T-helper 17 cell (primary cell): ENCODE measurements around the gene ERAP2. TPM values are rescaled to one million over a fixed set of nuclear protein-coding genes. Genes with fewer than 3 reads are reported as not detected.

Source experiments
- ATAC-seq: fragments of 150-1000 bp; cut with Tn5 transposase; 2 replicates; pipeline ENCODE4 v1.10.0; 2021; ENCODE audit warnings: mild to moderate bottlenecking, moderate library complexity
- DNase-seq, 3 donors: peaks; one replicate each; pipeline versions ENCODE4 v3.0.0 to v3.0.0-alpha.2; 2020 to 2021
- H3K9me3 ChIP-seq: one replicate; pipeline ENCODE4 v1.7.0; 2013; ENCODE audit warnings: low read length, mild to moderate bottlenecking; ENCODE audit not compliant: control insufficient read depth, poor library complexity, severe bottlenecking
- H3K27ac Mint-ChIP-seq: one replicate; pipeline ENCODE4 v1.8.0; 2022; ENCODE audit warnings: mild to moderate bottlenecking, moderate library complexity, mixed read lengths
- H3K27me3 Mint-ChIP-seq: one replicate; pipeline ENCODE4 v1.8.0; 2022; ENCODE audit warnings: mixed read lengths
- H3K36me3 Mint-ChIP-seq: one replicate; pipeline ENCODE4 v1.8.0; 2022; ENCODE audit warnings: low read depth, mixed read lengths
- H3K4me1 Mint-ChIP-seq: one replicate; pipeline ENCODE4 v1.8.0; 2022; ENCODE audit warnings: mild to moderate bottlenecking, mixed read lengths
- H3K4me3 Mint-ChIP-seq: one replicate; pipeline ENCODE4 v1.8.0; 2022; ENCODE audit warnings: mild to moderate bottlenecking, moderate library complexity, mixed read lengths
- total RNA-seq, 4 donors: library from RNA in 2 of 4; stranded (reverse) in 2 of 4; gene quantifications; one replicate each; pipeline ENCODE4 v1.2.3 and lab custom pipeline; 2022 to 2026

Gene ERAP2
- total RNA-seq, 2 donors from 2014 or later = 42.7 to 65.6 TPM

DNA sequence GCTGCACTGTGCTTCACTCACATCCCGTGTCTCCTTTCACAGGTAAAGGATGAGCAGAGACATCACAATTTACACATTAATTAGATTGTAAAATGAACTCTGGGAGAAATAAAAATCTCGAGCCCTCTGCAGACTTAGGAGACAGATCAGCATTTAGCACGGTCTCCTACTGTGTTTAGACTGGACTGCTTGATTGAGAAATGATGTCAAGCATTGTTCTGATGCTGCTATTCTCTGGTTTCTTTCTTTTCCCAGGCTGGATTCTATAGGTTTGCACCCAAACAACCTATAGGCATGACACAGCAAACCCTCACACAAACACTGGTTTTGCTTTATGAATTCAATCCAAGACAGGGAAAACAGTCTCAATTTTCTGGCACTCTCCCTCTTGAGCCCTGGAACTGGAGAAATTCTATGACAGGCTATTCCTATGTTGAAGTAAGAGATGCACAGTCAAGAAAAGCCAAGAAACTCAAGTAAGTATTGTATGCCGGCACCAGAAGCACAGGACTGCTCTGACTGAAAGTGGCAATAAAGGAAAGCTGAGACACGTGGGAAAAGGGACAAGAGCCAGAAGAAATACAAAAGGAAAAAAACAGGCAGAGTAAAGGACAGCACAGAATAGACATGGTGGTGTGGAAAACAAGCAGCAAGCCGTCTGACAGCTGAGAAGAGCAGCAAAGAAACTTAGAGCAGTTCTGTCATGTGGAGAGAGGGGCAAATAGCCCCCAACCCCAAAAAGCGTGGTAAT is 24.8 kb upstream of the ERAP2 start:
- Mint-ChIP-seq H3K27me3 (peaks cover 12% of the 10 kb centered on the region), H3K4me1 (peaks cover under 1% of the 10 kb centered on the region), H3K27ac (no peak overlapping the region), H3K4me3 (no peak overlapping the region), H3K36me3 (peaks cover 6% of the 10 kb centered on the region)
- no peaks in the 10 kb centered on the region for H3K9me3 ChIP-seq
- DNase-seq (no peak), ATAC-seq (no peak)

DNA sequence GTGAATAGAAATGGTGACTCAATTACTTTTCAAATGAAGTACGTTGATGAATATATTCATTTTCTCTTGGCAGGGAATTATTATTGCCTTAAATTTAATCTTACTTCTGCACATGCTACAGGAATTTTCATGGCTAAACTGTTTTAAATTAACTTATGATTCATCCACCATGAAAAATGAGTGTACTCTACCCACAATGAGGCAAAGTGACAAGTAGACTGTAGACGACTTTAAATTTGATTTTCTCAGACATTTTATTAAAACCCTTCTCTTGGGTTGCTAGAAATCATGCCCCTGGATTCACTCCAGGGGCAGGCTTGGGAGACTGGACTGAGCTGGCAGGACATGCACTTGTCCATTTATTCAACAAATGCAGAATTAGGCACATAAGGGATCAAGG is 23.5 kb upstream of the ERAP2 start:
- DNase-seq (no peak), ATAC-seq (no peak)
- Mint-ChIP-seq H3K27ac (no peak overlapping the region), H3K27me3 (peaks cover 12% of the 10 kb centered on the region), H3K4me1 (peaks cover 4% of the 10 kb centered on the region), H3K36me3 (peaks cover 4% of the 10 kb centered on the region), H3K4me3 (no peak overlapping the region)
- H3K9me3 ChIP-seq = no peaks in the 10 kb centered on the region

DNA sequence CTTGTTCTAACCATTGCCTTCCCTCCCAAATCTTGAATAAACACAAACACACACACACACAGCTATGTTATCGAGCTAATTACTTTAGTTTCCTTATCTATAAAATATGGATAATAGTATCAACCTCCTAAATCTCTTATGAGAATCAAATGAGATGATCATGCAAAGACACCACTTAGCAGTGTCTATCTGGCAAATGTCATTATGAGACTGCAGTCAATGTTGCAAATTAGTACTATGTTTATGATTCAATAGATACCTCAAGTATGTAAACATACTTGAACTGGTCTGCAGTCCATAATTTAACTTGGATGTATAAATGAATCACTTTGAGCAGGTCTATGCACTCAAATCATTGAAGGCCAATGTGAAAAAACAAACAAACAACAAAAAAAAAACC is 22.2 kb upstream of the ERAP2 start:
- Mint-ChIP-seq H3K27me3 (peaks cover 5% of the 10 kb centered on the region), H3K4me3 (no peak overlapping the region), H3K4me1 (peaks cover 4% of the 10 kb centered on the region), H3K36me3 (peaks cover 4% of the 10 kb centered on the region), H3K27ac (no peak overlapping the region)
- DNase-seq (no peak), ATAC-seq (no peak)
- no peaks in the 10 kb centered on the region for H3K9me3 ChIP-seq

DNA sequence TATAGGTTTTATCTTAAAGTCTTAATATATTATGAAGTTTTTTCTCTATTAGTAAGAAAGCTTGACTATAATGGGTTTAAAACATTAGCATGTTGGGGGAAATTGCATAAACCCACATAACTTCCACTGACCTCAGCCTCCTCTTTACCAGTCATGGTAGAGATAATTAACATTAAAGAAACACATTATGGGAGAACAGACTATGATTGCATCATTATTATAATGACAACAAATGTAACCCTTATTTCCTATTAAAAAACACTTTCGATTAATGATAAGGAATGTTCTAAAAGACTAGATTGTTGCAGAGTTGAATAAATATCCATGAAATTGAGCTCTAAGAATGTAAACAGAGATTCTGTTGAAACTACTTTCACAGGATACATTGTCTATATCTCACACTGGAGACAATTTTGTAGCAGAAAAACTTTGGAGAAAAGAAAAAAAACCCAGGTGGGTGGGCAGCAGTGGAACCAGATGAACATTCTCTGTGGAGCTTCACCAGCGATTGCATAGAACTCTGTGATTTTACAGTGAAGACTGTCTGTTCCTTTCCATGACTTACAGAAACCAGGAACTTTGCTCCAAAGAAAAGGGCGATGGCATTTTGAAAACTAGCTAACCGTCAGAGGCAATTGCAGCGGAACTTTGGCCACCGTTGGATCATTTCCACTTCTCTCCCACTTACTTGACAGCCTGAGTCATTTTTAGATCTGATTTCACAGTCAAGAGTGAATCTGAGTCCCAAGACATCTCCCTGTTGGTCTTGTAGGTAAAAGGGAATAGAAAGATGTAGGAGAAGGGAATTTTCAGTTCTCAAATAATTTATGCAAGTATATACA is 21.0 kb upstream of the ERAP2 start:
- no peak for ATAC-seq
- Mint-ChIP-seq H3K27me3 (peaks cover 5% of the 10 kb centered on the region), H3K4me1 (peaks cover 4% of the 10 kb centered on the region), H3K27ac (no peak overlapping the region), H3K36me3 (no peaks in the 10 kb centered on the region), H3K4me3 (no peak overlapping the region)
- DNase-seq = no peak
- H3K9me3 ChIP-seq = no peaks in the 10 kb centered on the region

DNA sequence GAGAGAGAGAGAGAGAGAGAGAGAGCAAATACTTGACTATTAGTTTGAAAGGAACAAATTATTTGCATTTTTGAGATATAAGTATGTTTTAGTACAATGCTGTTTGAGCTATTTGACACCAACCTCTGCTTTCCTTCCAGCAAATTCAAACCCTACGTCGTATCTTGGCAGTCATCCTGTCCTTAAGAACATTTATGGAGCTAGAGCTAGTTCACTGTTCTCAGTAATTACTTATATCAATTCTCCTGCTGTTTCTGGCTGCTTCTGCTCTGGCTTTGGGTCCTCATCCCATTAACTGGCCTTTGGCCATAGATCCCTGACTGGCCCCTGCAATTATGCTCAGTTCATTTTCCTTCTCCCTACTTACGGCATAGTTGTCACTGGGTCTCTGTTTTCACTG is 19.9 kb upstream of the ERAP2 start:
- no peak for ATAC-seq

DNA sequence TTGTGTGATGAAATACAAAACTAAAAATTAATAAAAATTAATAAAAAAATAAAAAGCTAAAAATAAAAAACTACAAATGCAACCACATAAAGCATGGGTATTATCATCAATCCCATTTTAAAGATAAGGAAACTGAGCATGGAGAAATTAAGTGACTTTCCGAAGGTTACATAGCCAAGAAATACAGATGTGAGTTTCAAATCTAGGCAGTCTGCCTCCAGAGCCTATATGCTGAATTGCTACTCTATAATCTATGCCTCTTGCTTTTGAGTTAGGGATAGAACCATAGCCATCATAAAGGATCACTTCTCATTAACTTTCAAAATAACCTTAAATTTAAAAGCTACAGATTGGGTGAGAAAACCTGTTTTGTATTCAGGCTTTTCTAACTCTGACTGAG is 18.8 kb upstream of the ERAP2 start:
- ATAC-seq = no peak
- no peak overlapping the region for H3K4me3 Mint-ChIP-seq
- H3K4me1 Mint-ChIP-seq = peaks cover 4% of the 10 kb centered on the region
- H3K27ac Mint-ChIP-seq = no peak overlapping the region
- H3K36me3 Mint-ChIP-seq = no peaks in the 10 kb centered on the region
- no peak for DNase-seq
- no peaks in the 10 kb centered on the region for H3K27me3 Mint-ChIP-seq
- H3K9me3 ChIP-seq = no peaks in the 10 kb centered on the region

More for the DNA sequence above, 19.9 kb upstream of the ERAP2 start:
- H3K4me3 Mint-ChIP-seq = no peak overlapping the region
- peaks cover 4% of the 10 kb centered on the region for H3K27me3 Mint-ChIP-seq
- H3K9me3 ChIP-seq = no peaks in the 10 kb centered on the region
- no peak overlapping the region for H3K27ac Mint-ChIP-seq
- DNase-seq = no peak
- no peaks in the 10 kb centered on the region for H3K36me3 Mint-ChIP-seq
- H3K4me1 Mint-ChIP-seq = peaks cover 4% of the 10 kb centered on the region

DNA sequence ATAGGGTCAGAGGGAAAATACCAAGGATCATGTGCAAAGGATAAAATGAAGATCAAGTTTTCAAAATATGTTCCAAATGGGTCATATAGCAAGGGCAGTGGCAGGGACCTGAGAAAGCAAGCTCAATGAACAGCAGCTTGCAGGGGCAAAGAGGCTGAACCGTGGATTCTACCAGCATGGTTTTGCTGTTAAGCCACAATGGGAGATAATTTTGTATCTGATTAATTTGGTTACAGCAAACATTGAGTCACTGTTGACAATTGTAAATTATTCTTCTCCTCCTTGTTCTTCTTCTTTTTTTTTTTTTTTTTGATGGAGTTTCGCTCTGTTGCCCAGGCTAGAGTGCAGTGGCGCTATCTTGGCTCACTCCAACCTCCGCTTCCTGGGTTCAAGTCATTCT is 18.4 kb upstream of the ERAP2 start:
- no peak for ATAC-seq
- no peaks in the 10 kb centered on the region for H3K9me3 ChIP-seq
- no peak for DNase-seq
- Mint-ChIP-seq H3K27ac (no peak overlapping the region), H3K27me3 (peaks cover under 1% of the 10 kb centered on the region), H3K4me1 (peaks cover 4% of the 10 kb centered on the region), H3K4me3 (no peak overlapping the region), H3K36me3 (no peaks in the 10 kb centered on the region)

DNA sequence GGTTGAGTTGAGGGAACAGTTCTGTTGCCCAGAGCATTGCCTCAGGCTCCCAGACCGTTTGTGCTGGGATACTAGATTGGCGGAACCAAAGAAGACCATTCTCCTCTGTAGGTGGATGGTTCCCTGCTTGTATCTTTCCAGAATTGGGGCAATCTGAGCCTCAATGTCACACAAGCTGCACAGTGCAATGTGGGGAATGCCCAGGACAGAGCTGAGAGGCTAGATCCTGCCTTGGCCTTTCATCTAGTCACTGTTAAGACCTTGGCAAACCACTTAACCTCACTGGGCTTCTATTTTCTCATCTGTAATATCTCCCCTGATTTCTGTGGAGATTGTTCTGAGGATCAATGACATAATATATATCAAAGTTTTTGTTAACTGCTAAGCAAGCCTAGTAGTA is 16.9 kb upstream of the ERAP2 start:
- peaks cover 5% of the 10 kb centered on the region for H3K36me3 Mint-ChIP-seq
- ATAC-seq = no peak
- H3K9me3 ChIP-seq = no peaks in the 10 kb centered on the region
- H3K4me1 Mint-ChIP-seq = peaks cover 9% of the 10 kb centered on the region
- DNase-seq = no peak
- H3K27ac Mint-ChIP-seq = peak overlapping the region; percentile 11
- peaks cover 10% of the 10 kb centered on the region for H3K27me3 Mint-ChIP-seq
- no peak overlapping the region for H3K4me3 Mint-ChIP-seq

DNA sequence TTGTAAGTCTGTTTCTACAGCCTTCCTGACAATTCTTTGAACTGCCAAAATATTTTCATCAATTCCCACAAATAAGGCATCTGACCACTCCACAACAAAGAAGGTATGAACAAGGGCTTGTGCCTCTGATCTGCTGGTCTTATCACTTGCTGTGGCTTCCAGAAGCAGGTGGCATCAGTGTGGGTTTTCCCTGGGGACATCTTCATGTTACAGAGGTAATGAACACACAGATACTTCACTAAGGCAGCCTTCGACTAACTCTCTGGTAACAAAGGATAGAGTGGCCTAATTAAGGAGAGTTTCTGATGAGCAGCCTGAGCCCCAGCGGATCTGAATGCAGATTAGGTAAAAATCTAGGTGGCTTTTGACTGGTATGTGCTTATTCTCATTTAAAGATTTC is 15.2 kb upstream of the ERAP2 start:
- peaks cover 5% of the 10 kb centered on the region for H3K36me3 Mint-ChIP-seq
- DNase-seq (no peak), ATAC-seq (no peak)
- peaks cover 9% of the 10 kb centered on the region for H3K4me1 Mint-ChIP-seq
- H3K27me3 Mint-ChIP-seq = peaks cover 10% of the 10 kb centered on the region
- no peaks in the 10 kb centered on the region for H3K9me3 ChIP-seq
- H3K4me3 Mint-ChIP-seq = no peak overlapping the region
- no peak overlapping the region for H3K27ac Mint-ChIP-seq

DNA sequence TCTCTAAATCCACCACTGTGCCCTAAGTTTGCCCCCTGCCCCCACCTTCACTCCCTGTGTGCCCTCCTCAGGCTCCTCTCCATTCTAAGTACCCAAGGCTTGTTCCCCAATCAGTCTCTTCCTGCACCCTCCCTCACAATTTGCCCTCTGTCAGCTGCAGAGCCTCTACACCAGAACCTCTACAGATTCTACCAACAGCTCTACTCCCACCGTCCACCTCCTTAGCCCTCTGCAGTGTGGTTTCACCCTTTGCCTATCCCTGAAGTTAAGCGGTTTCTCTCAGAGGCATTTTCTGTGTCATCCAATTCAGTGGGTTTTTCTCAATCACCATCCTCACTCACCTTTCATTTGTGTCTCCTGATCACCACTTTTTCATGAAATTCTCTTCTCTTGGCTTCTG is 13.2 kb upstream of the ERAP2 start:
- Mint-ChIP-seq H3K4me3 (no peak overlapping the region), H3K4me1 (peaks cover 5% of the 10 kb centered on the region), H3K36me3 (peaks cover 5% of the 10 kb centered on the region), H3K27me3 (peaks cover 15% of the 10 kb centered on the region), H3K27ac (no peak overlapping the region)
- no peaks in the 10 kb centered on the region for H3K9me3 ChIP-seq
- ATAC-seq (no peak), DNase-seq (no peak)

DNA sequence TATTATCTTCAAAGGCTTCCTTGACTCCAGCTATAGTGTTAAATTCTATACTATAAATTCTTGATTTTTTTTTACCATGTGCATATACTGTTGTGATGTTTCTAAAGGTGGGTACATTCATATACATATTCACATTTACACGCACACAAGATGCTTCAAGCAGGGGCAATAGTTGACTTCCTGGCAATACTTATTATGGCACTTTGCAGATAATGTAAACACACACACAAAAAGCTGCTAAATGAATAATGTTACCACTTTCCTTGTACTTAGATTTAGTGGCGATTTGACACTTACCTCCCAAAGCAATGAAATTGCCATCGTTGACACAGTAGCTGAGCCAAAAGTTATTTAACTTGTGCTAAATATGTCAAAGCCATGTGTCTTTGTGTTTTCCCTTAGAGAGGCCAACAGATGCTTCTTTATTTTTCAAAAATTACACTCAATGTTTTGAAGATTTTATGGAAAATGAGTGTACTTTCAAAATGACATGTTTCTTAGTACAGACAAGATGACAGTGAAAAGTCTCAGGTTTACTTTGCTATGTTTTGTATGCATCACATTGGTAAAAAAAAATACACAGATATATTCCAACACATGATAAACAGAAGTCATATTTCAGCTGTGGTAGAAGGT is 12.2 kb upstream of the ERAP2 start:
- Mint-ChIP-seq H3K27me3 (peaks cover 15% of the 10 kb centered on the region), H3K36me3 (peaks cover 5% of the 10 kb centered on the region), H3K4me1 (peaks cover 9% of the 10 kb centered on the region), H3K4me3 (no peak overlapping the region), H3K27ac (no peak overlapping the region)
- DNase-seq (no peak), ATAC-seq (no peak)
- H3K9me3 ChIP-seq = no peaks in the 10 kb centered on the region

DNA sequence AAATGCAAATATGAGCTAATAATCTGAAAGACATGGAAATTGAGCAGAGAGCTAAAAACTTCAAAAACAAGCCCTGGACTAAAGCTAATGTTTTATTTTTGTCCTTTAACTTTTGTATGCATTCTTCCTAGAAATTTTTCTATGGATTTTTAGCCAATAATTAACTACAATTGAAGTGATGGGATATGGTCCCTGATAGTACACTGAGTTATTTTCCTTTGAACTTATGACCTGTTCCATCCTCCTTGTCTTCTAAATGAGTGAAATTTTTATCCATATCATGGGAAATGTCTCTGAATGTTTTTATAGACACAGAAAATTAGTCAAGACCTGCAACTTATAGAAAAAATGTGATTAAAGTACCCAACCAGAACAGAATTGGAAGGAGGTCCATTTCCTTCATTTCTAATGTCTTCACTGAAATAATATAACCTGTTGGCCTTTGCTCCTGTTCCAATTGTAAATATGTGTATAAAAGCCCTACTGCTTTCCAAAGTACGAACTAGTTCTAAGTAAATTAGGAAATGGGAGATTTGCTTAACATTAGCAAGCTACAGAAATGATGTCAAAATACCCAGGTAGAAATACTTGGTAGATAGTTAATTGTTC is 11.3 kb upstream of the ERAP2 start:
- Mint-ChIP-seq H3K36me3 (peaks cover 5% of the 10 kb centered on the region), H3K27me3 (peaks cover 15% of the 10 kb centered on the region), H3K4me1 (peaks cover 17% of the 10 kb centered on the region), H3K27ac (no peak overlapping the region), H3K4me3 (no peak overlapping the region)
- no peak for ATAC-seq
- DNase-seq = no peak
- no peaks in the 10 kb centered on the region for H3K9me3 ChIP-seq
